T-helper 9 cell (primary cell): ENCODE results near the gene MALAT1.

Experiments
- DNase-seq: peaks from one replicate; pipeline ENCODE4 v3.0.0-alpha.2; 2020

MALAT1 gene

GRCh38 chr11:65479184-65480145 lies 19.4 kb upstream of the MALAT1 start:
- no peak for DNase-seq

DNA sequence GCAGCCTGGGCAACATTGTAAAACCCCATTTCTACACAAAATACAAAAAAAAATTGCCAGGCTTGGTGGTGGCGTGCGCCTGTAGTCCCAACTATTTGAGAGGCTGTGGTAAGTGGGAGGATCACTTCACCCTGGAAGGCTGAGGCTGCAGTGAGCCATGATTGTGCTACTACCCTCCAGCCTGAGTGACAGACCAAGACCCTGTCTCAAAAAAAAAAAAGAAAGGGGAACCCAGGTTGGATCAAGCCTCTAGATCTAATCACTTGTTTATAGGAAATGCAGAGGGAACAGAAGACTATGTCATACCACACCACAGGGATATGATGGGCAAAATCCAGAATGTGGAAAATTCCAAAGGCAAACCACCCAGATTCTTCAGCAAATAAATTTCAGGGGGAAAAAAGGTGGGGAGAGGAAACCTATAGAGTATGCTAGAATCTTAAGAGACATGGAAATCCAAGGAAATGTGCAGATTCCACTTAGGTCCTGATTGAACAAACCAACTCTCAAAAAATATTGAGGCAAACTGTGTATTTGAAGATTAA lies 16.5 kb upstream of the MALAT1 start:
- no peak for DNase-seq

GRCh38 chr11:65485920-65486219 lies 13.0 kb upstream of the MALAT1 start:
- no peak for DNase-seq

GRCh38 chr11:65486570-65487466 lies 12.0 kb upstream of the MALAT1 start:
- DNase-seq, result no peak

DNA sequence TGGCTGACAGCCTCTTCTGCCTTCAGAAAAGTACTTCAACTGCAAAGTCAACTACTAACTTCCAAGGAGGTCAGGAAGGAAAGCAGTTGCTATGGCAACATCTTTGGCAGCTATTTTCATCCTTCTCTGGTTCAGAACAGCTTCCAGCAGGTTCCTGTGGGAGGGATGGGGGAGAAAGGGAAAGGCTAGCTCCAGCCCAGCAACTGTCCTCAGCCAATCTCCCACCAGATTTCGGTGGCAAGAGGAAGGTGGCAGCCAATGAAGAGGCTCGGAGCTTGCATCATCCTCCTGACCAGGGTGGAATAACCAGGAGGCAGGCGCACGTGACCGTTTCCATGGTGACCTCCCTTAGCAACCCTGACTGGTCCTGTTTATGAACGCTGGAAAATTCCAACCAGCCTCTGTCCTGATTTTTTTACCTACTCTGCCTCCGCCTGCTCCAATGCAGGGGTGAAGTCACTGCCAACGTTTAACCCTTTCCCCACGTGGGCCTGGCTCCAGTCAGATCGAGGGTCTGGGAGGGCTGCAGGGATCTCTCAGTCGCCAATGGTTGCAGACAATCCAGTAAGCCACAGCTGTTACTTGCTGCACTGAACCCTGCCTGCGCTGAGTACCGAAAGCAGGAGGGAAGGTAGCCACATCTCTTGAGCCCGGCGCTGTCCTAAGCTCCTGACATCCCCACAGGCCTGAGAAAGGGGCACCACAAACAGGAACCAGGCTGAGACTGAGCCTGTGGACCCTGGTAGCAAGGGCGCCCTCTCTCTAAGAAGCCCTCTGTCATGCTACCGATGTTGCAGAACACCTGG lies 11.2 kb upstream of the MALAT1 start:
- DNase-seq, result no peak

GRCh38 chr11:65488273-65489034 lies 10.4 kb upstream of the MALAT1 start:
- no peak for DNase-seq

DNA sequence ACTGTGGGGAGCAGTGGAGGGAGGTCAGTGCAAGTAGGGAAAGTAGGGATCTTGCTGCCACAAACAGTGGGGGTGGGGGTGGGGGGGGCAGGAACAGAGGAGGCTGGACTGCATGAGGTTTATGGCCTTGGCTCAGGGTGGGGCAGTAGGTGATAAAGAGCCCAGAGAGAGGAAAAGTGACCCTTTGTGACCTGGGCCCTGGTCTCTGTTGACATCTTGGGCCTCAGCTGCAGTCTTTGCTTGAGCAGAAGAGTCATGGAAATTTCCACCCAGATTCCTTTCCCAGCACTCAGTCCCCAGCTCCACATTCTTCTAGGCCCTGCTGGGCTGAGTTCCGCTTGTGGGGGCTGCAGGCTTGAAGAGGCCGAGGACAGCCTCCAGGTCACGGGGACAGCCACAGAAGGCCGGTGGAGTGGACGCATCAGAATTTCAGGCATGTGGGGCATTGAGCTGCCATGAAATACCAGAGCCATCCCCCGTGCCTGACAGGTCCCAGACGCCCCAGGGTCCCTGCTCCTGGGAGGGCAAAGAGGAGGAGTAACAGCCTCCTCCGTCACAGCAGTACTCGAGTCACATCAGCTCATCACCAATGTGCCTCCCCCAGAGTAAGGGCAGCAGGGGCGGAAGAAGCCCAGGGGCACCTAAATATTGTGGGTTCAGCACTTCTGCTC lies 9.7 kb upstream of the MALAT1 start:
- no peak for DNase-seq

DNA sequence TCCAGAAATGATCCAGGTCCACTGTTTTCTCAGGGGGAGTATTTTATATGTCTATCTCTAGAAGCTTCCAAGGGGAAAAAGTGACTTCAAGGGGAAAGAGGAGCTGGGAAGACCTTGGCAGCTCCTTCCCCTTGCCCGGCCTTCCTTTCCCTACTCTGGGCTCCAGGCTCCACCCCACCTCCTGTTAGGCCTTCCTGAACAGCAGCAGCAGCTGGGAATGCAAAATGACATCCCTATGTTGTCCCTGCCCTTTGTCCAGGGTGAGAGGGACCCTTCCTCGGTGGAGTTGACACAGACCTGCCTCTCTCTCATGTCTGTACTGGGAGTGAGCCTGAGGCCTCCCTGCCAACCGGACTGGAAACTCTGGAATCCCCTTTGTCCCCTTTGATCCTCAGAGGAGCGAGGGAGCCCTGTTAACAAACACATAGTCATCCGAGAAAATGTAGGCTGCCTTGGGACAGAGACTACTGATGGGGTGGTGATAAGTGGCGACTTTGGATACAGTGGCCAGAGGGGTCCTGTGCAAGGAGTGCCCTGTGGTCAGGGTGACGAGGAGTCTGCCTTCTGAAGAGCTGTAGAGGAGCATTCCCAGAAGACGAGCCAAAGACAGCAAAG lies 9.0 kb upstream of the MALAT1 start:
- no peak for DNase-seq

DNA sequence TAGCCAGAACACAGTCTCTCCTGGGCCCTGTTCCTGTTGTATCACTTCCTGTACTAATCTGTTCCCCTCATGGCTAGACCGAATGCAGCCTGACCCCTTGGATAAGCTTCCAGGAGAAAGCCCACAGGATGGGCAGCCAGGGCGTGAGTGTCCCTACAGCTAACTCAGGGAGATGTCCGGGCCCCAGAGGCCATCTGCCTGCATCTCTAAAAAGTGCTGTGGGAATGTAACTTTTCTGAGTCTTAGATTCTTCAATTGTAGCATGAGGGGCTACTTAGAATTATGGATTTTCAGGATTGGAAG lies 7.7 kb upstream of the MALAT1 start:
- DNase-seq, result no peak

DNA sequence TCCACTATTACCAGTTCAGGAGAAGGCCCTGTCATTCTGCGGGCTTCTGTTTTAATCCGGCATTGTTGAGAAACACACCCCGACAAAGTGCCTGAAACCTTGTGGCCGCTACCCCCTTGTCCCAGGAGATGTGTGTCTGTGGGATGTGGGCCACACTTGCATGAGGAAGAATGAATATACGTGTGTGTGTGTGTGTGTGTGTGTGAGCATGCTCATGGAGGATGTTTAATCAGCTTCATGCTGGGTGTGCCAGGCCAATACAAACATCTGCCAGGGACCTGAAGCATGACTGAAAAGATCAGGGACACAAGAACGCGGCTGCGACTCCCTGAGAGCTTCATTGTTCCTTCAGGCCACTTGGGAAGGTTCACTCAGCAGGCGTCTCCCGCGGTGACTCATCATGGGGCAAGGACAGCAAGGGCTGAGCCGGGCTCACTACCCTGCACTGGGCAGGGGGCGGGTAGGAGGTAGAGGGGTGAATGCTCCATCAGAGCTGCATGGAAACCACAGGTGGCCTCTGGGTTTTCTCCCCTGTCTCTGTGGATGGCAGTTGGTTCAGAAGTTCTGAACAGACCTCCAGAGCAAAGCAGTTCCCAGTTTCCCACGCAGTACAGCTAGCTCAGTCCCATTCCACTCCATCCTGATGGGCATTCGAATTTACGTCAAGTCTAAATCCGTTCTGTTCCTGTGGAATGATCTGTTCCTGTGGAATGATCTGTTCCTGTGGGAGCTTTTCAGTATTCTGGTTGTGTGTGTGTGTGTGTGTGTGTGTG lies 7.0 kb upstream of the MALAT1 start:
- no peak for DNase-seq

DNA sequence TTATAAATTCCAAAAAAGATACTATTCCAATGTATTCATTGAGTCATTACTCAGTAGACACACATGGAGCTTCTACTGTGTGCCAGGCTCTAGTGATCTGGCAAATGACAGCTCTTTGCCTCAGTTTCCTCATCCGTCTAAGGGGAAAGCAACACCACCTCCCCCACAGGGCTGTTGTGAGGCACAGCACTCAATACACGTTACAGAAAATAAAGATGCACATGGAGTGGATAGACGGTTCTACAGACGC lies 6.5 kb upstream of the MALAT1 start:
- no peak for DNase-seq

- DNase-seq, result no peak
These were observed 6.0 kb upstream of the MALAT1 start for GRCh38 chr11:65492637-65493366.

- DNase-seq, result no peak
These were observed 5.3 kb upstream of the MALAT1 start for GRCh38 chr11:65493367-65494176.

DNA sequence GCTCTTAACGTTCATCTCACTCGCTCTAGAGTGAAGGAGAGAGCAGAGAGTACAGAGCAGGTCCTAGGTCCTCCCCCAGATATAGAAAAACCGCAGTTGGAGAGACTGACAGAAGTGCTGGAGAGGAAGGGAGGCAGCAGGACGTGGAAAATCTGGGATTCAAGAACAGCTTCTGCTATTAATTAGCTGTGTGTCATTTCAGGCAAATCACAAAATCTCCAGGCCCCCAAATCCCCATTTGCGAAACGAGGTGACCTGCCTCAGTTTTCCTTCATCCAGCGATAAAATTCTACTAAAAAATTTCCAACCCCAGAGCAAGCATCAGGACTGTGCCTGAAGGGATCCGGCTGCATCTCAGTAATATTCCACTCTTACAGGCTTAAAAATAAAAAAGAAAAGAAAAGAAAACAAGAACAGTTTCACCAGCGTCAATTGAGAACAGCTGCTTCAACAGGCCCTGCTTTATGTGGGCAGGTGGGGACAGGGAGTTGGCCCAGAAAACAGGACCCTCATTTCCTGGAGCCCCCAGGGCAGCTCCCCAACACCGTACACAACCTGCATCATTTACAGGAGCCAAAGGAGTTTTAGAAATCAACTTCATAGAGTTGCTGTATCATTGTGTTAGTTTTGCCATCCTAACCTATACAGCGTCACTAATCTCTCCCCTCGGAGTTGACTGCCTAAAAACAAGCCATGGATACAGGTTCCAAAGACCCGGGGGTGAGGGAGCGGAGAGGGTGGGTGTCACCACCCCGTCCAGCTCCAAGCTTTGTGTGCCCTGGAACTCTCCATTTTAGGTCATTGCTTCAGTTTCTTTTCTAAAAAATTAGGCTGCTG lies 2.3 kb upstream of the MALAT1 start:
- DNase-seq, result no peak

DNA sequence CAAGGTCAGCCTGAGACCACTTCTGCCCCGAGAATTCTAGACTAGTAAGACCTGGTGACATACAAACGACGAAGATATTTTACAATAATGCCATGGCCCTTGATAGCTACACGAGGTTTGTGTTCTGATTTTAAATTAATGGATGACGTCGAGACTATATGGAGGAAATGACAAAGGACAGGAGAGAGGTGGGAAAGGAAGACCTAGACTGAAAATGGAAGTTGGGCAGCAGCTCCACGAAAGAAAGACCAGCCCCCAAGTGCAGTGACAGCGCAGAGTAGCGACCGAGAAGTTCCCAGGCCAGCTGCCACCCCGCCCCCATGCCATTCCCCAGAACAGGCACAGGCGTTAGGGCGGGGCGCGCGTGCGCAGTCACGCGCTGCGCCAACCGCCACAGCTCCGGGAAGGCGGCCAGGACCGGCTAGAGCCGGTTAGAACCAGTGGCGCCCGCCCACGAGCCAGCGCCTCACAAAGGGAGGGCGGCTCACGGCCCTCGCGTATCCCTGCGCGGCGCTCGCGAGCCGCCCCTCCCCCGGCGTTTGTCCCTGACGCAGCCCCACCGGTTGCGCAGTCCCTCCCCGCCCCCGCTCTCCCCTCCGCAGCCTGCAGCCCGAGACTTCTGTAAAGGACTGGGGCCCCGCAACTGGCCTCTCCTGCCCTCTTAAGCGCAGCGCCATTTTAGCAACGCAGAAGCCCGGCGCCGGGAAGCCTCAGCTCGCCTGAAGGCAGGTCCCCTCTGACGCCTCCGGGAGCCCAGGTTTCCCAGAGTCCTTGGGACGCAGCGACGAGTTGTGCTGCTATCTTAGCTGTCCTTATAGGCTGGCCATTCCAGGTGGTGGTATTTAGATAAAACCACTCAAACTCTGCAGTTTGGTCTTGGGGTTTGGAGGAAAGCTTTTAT lies 1.5 kb upstream of the MALAT1 start:
- DNase-seq, result peak; percentile 94

DNA sequence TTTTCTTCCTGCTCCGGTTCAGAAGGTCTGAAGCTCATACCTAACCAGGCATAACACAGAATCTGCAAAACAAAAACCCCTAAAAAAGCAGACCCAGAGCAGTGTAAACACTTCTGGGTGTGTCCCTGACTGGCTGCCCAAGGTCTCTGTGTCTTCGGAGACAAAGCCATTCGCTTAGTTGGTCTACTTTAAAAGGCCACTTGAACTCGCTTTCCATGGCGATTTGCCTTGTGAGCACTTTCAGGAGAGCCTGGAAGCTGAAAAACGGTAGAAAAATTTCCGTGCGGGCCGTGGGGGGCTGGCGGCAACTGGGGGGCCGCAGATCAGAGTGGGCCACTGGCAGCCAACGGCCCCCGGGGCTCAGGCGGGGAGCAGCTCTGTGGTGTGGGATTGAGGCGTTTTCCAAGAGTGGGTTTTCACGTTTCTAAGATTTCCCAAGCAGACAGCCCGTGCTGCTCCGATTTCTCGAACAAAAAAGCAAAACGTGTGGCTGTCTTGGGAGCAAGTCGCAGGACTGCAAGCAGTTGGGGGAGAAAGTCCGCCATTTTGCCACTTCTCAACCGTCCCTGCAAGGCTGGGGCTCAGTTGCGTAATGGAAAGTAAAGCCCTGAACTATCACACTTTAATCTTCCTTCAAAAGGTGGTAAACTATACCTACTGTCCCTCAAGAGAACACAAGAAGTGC lies 661 bp upstream of the MALAT1 start:
- peak; percentile 36 for DNase-seq

DNA sequence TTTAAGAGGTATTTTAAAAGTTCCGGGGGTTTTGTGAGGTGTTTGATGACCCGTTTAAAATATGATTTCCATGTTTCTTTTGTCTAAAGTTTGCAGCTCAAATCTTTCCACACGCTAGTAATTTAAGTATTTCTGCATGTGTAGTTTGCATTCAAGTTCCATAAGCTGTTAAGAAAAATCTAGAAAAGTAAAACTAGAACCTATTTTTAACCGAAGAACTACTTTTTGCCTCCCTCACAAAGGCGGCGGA lies 193 bp upstream of the MALAT1 start:
- no peak for DNase-seq
